Ovary (tissue), 9 donors: Measurements from ENCODE around the gene COLQ. TPM values are rescaled to one million over a fixed set of nuclear protein-coding genes. Genes with fewer than 3 reads are reported as not detected.

Experiments used
- DNase-seq, 5 donors: peaks; one replicate each; pipeline ENCODE4 v3.0.0-alpha.2; 2019 to 2020
- H3K27ac ChIP-seq, 2 donors: fragments of 200-600 bp; one replicate each; pipeline versions ENCODE4 v1.5.1 to v1.8.0; 2019 to 2022
- H3K27me3 ChIP-seq: fragments of 200-600 bp; one replicate; pipeline ENCODE4 v1.8.0; 2022
- H3K36me3 ChIP-seq: fragments of 200-600 bp; sonication (generic); one replicate; pipeline ENCODE4 v1.5.1; 2019
- H3K4me1 ChIP-seq: one replicate; pipeline ENCODE4 v1.8.1; 2013; ENCODE audit warnings: mild to moderate bottlenecking, moderate library complexity; ENCODE audit not compliant: insufficient read depth
- H3K4me3 ChIP-seq: fragments of 200-600 bp; sonication (generic); one replicate; pipeline ENCODE4 v1.5.1; 2017
- H3K9me3 ChIP-seq, 2 donors: fragments of 200-600 bp in 1 of 2; sonication (generic) in 1 of 2; one replicate each; pipeline versions ENCODE4 v1.5.1 to v1.8.1; 2013 to 2019; ENCODE audit warnings: mild to moderate bottlenecking in 1 of 2, moderate library complexity in 1 of 2
- CTCF ChIP-seq, 3 donors: fragments of 450-650 bp in 2 of 3; fragments of 200-600 bp in 1 of 3; IDR thresholded peaks; one replicate each; pipeline versions ENCODE4 v1.5.1 to v1.8.0; 2016 to 2022; ENCODE audit warnings: antibody characterized with exemption in 3 of 3, mild to moderate bottlenecking in 1 of 3
- EP300 ChIP-seq: sonication (generic); formaldehyde crosslinking; IDR thresholded peaks from one replicate; pipeline ENCODE4 v1.6.1; 2017; ENCODE audit warnings: antibody characterized with exemption
- POLR2A ChIP-seq: fragments of 450-650 bp; IDR thresholded peaks from one replicate; pipeline ENCODE4 v1.6.1; 2017; ENCODE audit warnings: antibody characterized with exemption, mild to moderate bottlenecking, moderate library complexity
- WGBS, 3 donors: extraction: QIAGEN DNeasy Blood & Tissue Kit in 1 of 3; methylation state at CpG; one replicate each; pipeline versions ENCODE4 v1.1.5 to v1.1.7; 2013 to 2017; 5-methylcytosine and 5-hydroxymethylcytosine counted together
- intact Hi-C, 4 donors: fragments of 100-400 bp; cut with DNase I; formaldehyde crosslinking; loops; one replicate each; pipeline versions ENCODE4 v1.11.0 to v1.15.1; 2022 to 2023
- polyA plus RNA-seq, 2 donors: library from polyadenylated mRNA; stranded (reverse); fragments of 200-250 nt in 1 of 2; fragments of 350-450 nt in 1 of 2; fragmentation: Illumina TruSeq in 1 of 2; extraction: RNeasy Lipid Tissue Mini Kit (QIAGEN cat#74804) in 1 of 2; gene quantifications; one replicate each; pipeline ENCODE4 v1.2.3, GENCODE V29; 2013 to 2014
- total RNA-seq, 7 donors: library from RNA; depleted of rRNA in 2 of 7; stranded (reverse); fragments of >200 nt in 2 of 7; fragmentation: NEBNext Ultra II Directional in 3 of 7; extraction: Animal tissue kit (Norgen Biotek cat#: 25700) in 3 of 7; gene quantifications; one replicate each; pipeline versions ENCODE4 v1.1.0 to v1.2.4, GENCODE V29; 2016 to 2023
- donor health status: DM: no; HTN: no; CAD: no; lungs with moderate emphysema.
- donor health status: DM: no; HTN: no; CAD: no.
- donor health status: Bipolar disorder and iron deficiency.
- donor health status: DM: yes; HTN: yes; CAD: no.
- donor health status: DM: no; HTN: no; CAD: no.
- donor health status: DM: yes; HTN: yes; CAD: no.

COLQ gene
- total and polyA plus RNA-seq, 9 donors: 1.9 to 6.1 (median 3.1) TPM

- no peaks in the 10 kb centered on the region for H3K4me1 ChIP-seq
- no peak overlapping the region for H3K27ac ChIP-seq
- H3K9me3 ChIP-seq: no peaks in the 10 kb centered on the region
- H3K36me3 ChIP-seq: no peaks in the 10 kb centered on the region
- no peaks in the 10 kb centered on the region for H3K27me3 ChIP-seq
- TF ChIP-seq EP300 (no peak), CTCF (IDR thresholded peaks at IDR 0.05) (peak in 2 of 3 donors; percentile 55 to 58), POLR2A (no peak)
- 3 to 4% (median 3%) methylated on average over 3 of the region's 3 CpGs for WGBS, 3 donors
- DNase-seq: peak in 2 of 5 donors; percentile 37 to 46
- H3K4me3 ChIP-seq: no peak overlapping the region
- intact Hi-C loops: loop anchor here in 1 of 4 donors (5.0 to 10.0 kb wide), 2 partner anchors 133 to 355 kb away; partner anchors contain the start of genes EAF1 and METTL6
These were observed 36.0 kb upstream of the COLQ start for GRCh38 chr3:15557511-15557946.

- no peak for TF ChIP-seq POLR2A
- TF ChIP-seq CTCF (IDR thresholded peaks at IDR 0.05): no peak
- no peak for TF ChIP-seq EP300
- H3K36me3 ChIP-seq: no peaks in the 10 kb centered on the region
- H3K27ac ChIP-seq: no peak overlapping the region
- intact Hi-C loops: loop anchor here in 1 of 4 donors (5.0 to 10.0 kb wide), 2 partner anchors 132 to 354 kb away; partner anchors contain the start of genes EAF1 and METTL6
- 79 to 93% (median 88%) methylated on average over 2 of the region's 2 CpGs for WGBS, 3 donors
- no peaks in the 10 kb centered on the region for H3K4me1 ChIP-seq
- DNase-seq: no peak
- H3K27me3 ChIP-seq: no peaks in the 10 kb centered on the region
- no peak overlapping the region for H3K4me3 ChIP-seq
- H3K9me3 ChIP-seq: no peaks in the 10 kb centered on the region
These were observed 35.0 kb upstream of the COLQ start for GRCh38 chr3:15556512-15556911.

GRCh38 chr3:15553749-15554148 is 32.2 kb upstream of the COLQ start:
- no peaks in the 10 kb centered on the region for H3K4me1 ChIP-seq
- no peaks in the 10 kb centered on the region for H3K36me3 ChIP-seq
- 81 to 85% (median 84%) methylated on average over 3 of the region's 3 CpGs for WGBS, 3 donors
- intact Hi-C loops: loop anchor here in 1 of 4 donors (10.0 kb wide), 1 partner anchor 129 kb away; the partner anchor contains the start of genes EAF1 and METTL6
- H3K4me3 ChIP-seq: no peak overlapping the region
- no peak for DNase-seq
- H3K27ac ChIP-seq: no peak overlapping the region
- no peaks in the 10 kb centered on the region for H3K27me3 ChIP-seq
- H3K9me3 ChIP-seq: no peaks in the 10 kb centered on the region
- TF ChIP-seq POLR2A: no peak

- 86 to 100% (median 95%) methylated on average over 1 of the region's 1 CpG for WGBS, 3 donors
- intact Hi-C loops: loop anchor here in 1 of 4 donors (10.0 kb wide), 1 partner anchor 127 kb away; the partner anchor contains the start of genes EAF1 and METTL6
- TF ChIP-seq EP300 (no peak), POLR2A (no peak), CTCF (IDR thresholded peaks at IDR 0.05) (no peak)
- H3K27ac ChIP-seq: no peak overlapping the region
- H3K36me3 ChIP-seq: no peaks in the 10 kb centered on the region
- no peaks in the 10 kb centered on the region for H3K27me3 ChIP-seq
- DNase-seq: no peak
- H3K4me3 ChIP-seq: no peak overlapping the region
- H3K9me3 ChIP-seq: no peaks in the 10 kb centered on the region
- no peaks in the 10 kb centered on the region for H3K4me1 ChIP-seq
These were observed 30.4 kb upstream of the COLQ start for GRCh38 chr3:15551902-15552301.

- no peaks in the 10 kb centered on the region for H3K4me1 ChIP-seq
- H3K27me3 ChIP-seq: no peaks in the 10 kb centered on the region
- no peak overlapping the region for H3K4me3 ChIP-seq
- H3K27ac ChIP-seq: no peak overlapping the region
- intact Hi-C loops: loop anchor here in 1 of 4 donors (10.0 kb wide), 1 partner anchor 125 kb away; the partner anchor contains the start of genes EAF1 and METTL6
- H3K36me3 ChIP-seq: no peaks in the 10 kb centered on the region
- DNase-seq: no peak
- TF ChIP-seq CTCF (IDR thresholded peaks at IDR 0.05) (no peak), POLR2A (no peak), EP300 (no peak)
- 92 to 96% (median 95%) methylated on average over 6 of the region's 6 CpGs for WGBS, 3 donors
- no peaks in the 10 kb centered on the region for H3K9me3 ChIP-seq
These were observed 28.3 kb upstream of the COLQ start for GRCh38 chr3:15549846-15550245.
